A549 treated with CpdA at 1 μM for 4 hours (cell line): ENCODE data around the gene ZNF567. TPM values are rescaled to one million over a fixed set of nuclear protein-coding genes. Genes with fewer than 3 reads are reported as not detected.

Source experiments
- total RNA-seq: library from RNA; stranded (reverse); fragments of 200-300 nt; extraction: Qiagen RNA extraction; gene quantifications from 5 replicates; pipeline ENCODE4 v1.2.3, GENCODE V29; 2022; ENCODE audit warnings: low read depth

ZNF567 gene
- 9.1 to 10.6 TPM (median 9.7 TPM) in 5 replicates for total RNA-seq

DNA sequence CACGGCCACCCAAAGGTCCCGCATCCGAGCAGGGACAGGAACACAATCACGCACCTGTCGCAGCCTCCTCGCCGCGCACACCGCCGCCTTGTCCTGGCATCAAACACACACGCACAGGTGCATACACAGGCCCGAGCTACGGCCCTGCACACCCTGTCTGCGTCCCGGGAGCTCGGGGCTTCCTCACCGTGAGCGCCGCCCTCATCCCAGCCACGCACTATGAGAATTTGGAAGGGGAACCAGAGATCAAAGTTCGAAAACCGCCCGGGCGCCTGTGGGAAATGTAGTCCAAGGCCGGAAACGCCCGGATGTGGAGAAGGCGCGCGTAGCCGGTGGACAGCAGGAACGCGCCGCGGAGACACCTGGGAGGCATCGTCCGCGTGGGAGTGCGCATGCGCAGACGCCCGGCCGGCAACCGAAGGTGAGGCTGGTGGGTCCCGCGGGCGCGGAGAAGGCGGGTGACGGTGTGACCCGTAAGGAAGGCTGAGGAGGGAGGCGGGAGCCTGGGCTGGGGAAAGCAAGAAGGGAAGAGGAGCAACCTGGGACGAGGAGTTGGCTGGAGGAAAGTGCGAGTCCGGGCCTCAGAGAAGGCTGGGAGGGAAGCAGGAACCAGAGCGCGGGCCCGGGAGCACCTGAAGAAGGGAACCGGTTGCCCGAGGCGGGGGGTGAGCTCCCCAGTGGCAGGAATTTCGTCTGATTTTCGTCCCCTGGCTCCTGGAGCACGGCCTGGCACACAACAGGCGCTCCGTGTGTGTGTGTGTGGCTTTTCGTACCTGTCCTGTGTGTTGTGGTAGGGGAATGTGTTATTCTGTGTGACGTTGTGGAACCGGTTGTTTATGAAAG, at the start of gene ZNF567:
TSS of gene ZNF567 (plus strand) at position 399 of the 843 bp plus-strand sequence. CDS start 7,256 bp downstream, outside the sequence.

Other genes starting within 250 kb of the ZNF567 start
- gene ZNF566, start 198.1 kb upstream of the ZNF567 start, total RNA-seq, result 8.4 to 10.4 TPM (median 9.5 TPM) in 5 replicates
- 6.3 to 13.8 TPM (median 6.8 TPM) in 5 replicates for gene ZNF260, start 159.3 kb upstream of the ZNF567 start, total RNA-seq
- 2.5 to 2.9 TPM (median 2.7 TPM) in 5 replicates for gene ZNF529, start 114.3 kb upstream of the ZNF567 start, total RNA-seq
- 0.03 to 0.05 TPM in 2 of 5 replicates, not detected in the others for gene ZNF382, start 82.3 kb upstream of the ZNF567 start, total RNA-seq
- gene ZNF461, start 20.8 kb upstream of the ZNF567 start, total RNA-seq, result 6.8 to 10.4 TPM (median 8.1 TPM) in 5 replicates
- 0.44 to 0.88 TPM (median 0.77 TPM) in 5 replicates for gene ZNF850, start 85.2 kb downstream of the ZNF567 start, total RNA-seq
- gene ZNF790, start 150.8 kb downstream of the ZNF567 start, total RNA-seq, result 0.08 to 0.35 TPM (median 0.23 TPM) in 5 replicates
- gene ZNF345, start 163.3 kb downstream of the ZNF567 start, total RNA-seq, result 0.07 to 0.53 TPM (median 0.34 TPM) in 5 replicates
- gene ZNF829, start 228.7 kb downstream of the ZNF567 start, total RNA-seq, result 0.33 to 0.51 TPM (median 0.49 TPM) in 5 replicates
- 0.87 to 1.7 TPM (median 1.2 TPM) in 5 replicates for gene ZNF568, start 228.7 kb downstream of the ZNF567 start, total RNA-seq